GM12878 (cell line): ENCODE data around the gene NPAS3. TPM values are rescaled to one million over a fixed set of nuclear protein-coding genes. Genes with fewer than 3 reads are reported as not detected.

ENCODE experiments used
- ATAC-seq: fragments of 200-7000 bp; cut with Tn5 transposase; 3 replicates; pipeline ENCODE4 v1.9.1; 2020; ENCODE audit warnings: mild to moderate bottlenecking, moderate library complexity
- BruUV-seq: library from RNA; stranded (reverse); fragments of 400-500 nt; replicated peaks from 2 replicates; lab custom pipeline; 2021; lab: Mats Ljungman, UMichigan
- CTCF ChIA-PET: fragments of 300-600 bp; sonication (Branson Sonifier 250); formaldehyde crosslinking; extraction: SDS; loops from one replicate; lab custom pipeline; 2021; ENCODE audit warnings: inconsistent platforms; lab: Yijun Ruan, JAX
- POLR2A ChIA-PET: fragments of 350-600 bp; formaldehyde crosslinking; extraction: SDS; loops from one replicate; lab custom pipeline; 2021; ENCODE audit warnings: inconsistent platforms; lab: Charles Lee
- RAD21 ChIA-PET: fragments of 300-600 bp; sonication (Branson Sonifier 250); formaldehyde crosslinking; loops from one replicate; lab custom pipeline; 2023; ENCODE audit warnings: antibody characterized with exemption; ENCODE audit not compliant: unreplicated experiment; lab: Charles Lee
- SMC1A ChIA-PET: fragments of 300-600 bp; sonication (Branson Sonifier 250); formaldehyde crosslinking; loops from one replicate; lab custom pipeline; 2023; ENCODE audit not compliant: unreplicated experiment, uncharacterized antibody; lab: Charles Lee
- DNase-seq: peaks from one replicate; pipeline ENCODE4 v3.0.0-alpha.2; 2011; ENCODE audit warnings: low read depth, low spot score
- FAIRE-seq: peaks from 3 replicates; lab custom pipeline; 2011; peaks lifted over from hg19 to GRCh38; lab: Jason Lieb, UNC
- H2AFZ ChIP-seq: 2 replicates; pipeline ENCODE4 v1.6.0; 2011; ENCODE audit warnings: low read depth, low read length, control low read depth; ENCODE audit not compliant: control insufficient read depth
- H3K27ac ChIP-seq: 2 replicates; pipeline ENCODE4 v1.5.1; 2011; ENCODE audit warnings: control low read depth; ENCODE audit not compliant: control insufficient read depth, insufficient read depth
- H3K27me3 ChIP-seq, 2 experiments: replicated peaks in 1 of 2; 2 replicates each; pipeline versions ENCODE4 v1.6.0 to v1.6.1; 2011; ENCODE audit warnings: low read length in 1 of 2; ENCODE audit not compliant: control insufficient read depth in 2 of 2, insufficient read depth in 2 of 2
- H3K36me3 ChIP-seq, 2 experiments: 2 replicates each; pipeline ENCODE4 v1.5.1; 2011; ENCODE audit warnings: low read length in 1 of 2; ENCODE audit not compliant: control insufficient read depth in 2 of 2, insufficient read depth in 2 of 2
- H3K4me1 ChIP-seq: 2 replicates; pipeline ENCODE4 v1.6.1; 2011; ENCODE audit warnings: mild to moderate bottlenecking, low read length, moderate library complexity, mixed read lengths; ENCODE audit not compliant: control insufficient read depth, insufficient read depth
- H3K4me2 ChIP-seq: 2 replicates; pipeline ENCODE4 v1.6.0; 2011; ENCODE audit warnings: control low read depth; ENCODE audit not compliant: control insufficient read depth, insufficient read depth
- H3K4me3 ChIP-seq: fragments of 200-600 bp; sonication (generic); 2 replicates; pipeline ENCODE4 v1.5.1; 2016
- H3K79me2 ChIP-seq: 2 replicates; pipeline ENCODE4 v1.6.0; 2011; ENCODE audit warnings: low read length; ENCODE audit not compliant: control insufficient read depth, insufficient read depth
- H3K9ac ChIP-seq: 2 replicates; pipeline ENCODE4 v1.8.0; 2011; ENCODE audit warnings: low read length, control low read depth, mixed read lengths; ENCODE audit not compliant: control insufficient read depth, insufficient read depth
- H3K9me3 ChIP-seq: replicated peaks from 3 replicates; pipeline ENCODE4 v1.5.1; 2011; ENCODE audit warnings: mild to moderate bottlenecking, low read length; ENCODE audit not compliant: control insufficient read depth, insufficient read depth
- H4K20me1 ChIP-seq: 2 replicates; pipeline ENCODE4 v1.6.0; 2011; ENCODE audit not compliant: control insufficient read depth, insufficient read depth
- ATF2 ChIP-seq: IDR thresholded peaks from 2 replicates; pipeline ENCODE4 v1.6.1; 2012; ENCODE audit warnings: low read length, inconsistent platforms
- ATF7 ChIP-seq: fragments of 450-650 bp; IDR thresholded peaks from 2 replicates; pipeline ENCODE4 v1.6.1; 2016; ENCODE audit warnings: low read depth, mild to moderate bottlenecking
- FOS ChIP-seq: IDR thresholded peaks from 3 replicates; pipeline ENCODE4 v1.6.1; 2011; ENCODE audit warnings: borderline replicate concordance; ENCODE audit not compliant: insufficient read length; ENCODE audit errors: extremely low read depth
- SREBF2 ChIP-seq: IDR thresholded peaks from 2 replicates; pipeline ENCODE4 v1.6.1; 2012; ENCODE audit warnings: mild to moderate bottlenecking, low read length
- TCF3 ChIP-seq: IDR thresholded peaks from 2 replicates; pipeline ENCODE4 v1.6.1; 2012; ENCODE audit warnings: low read depth, mild to moderate bottlenecking, low read length, borderline replicate concordance; ENCODE audit not compliant: insufficient read depth
- ZBTB11 ChIP-seq: fragments of 450-650 bp; formaldehyde crosslinking; IDR thresholded peaks from 2 replicates; pipeline ENCODE4 v1.5.0; 2022; ENCODE audit warnings: mild to moderate bottlenecking, missing genetic modification characterization
- WGBS: methylation state at CpG from one replicate; pipeline ENCODE4 v1.1.6; 2016; ENCODE audit warnings: low lambda C conversion rate; ENCODE audit not compliant: insufficient replicate concordance, insufficient coverage; ENCODE audit errors: missing lambda C conversion rate; 5-methylcytosine and 5-hydroxymethylcytosine counted together
- in situ Hi-C: fragments of 300-500 bp; cut with MboI; formaldehyde crosslinking; loops from 9 replicates; pipeline ENCODE4 v1.14.3; 2018; ENCODE audit warnings: mixed read lengths
- intact Hi-C: fragments of 100-400 bp; cut with micrococcal nuclease; formaldehyde crosslinking; loops from one replicate; pipeline ENCODE4 v1.14.2; 2022; ENCODE audit not compliant: unreplicated experiment
- polyA plus RNA-seq, 11 experiments: library from polyadenylated mRNA; depleted of rRNA in 4 of 11; unstranded in 6 of 11; stranded (reverse) in 5 of 11; fragments of >200 nt; fragmentation: Nextera tagmentation in 4 of 11; fragmentation: Illumina TruSeq in 1 of 11; extraction: Ambion mirVana in 4 of 11; extraction: Trizol in 1 of 11; gene quantifications; 1 replicate in 1 of 11; 2 replicates in 10 of 11; pipeline versions ENCODE4 v1.2.1 to v1.2.3, GENCODE V29; 2011 to 2016; ENCODE audit warnings: inconsistent platforms in 2 of 11, missing spikeins in 2 of 11, low read depth in 1 of 11
- total RNA-seq, 4 experiments: library from RNA; depleted of rRNA in 3 of 4; stranded (reverse); fragments of >200 nt in 3 of 4; fragmentation: Illumina TruSeq in 1 of 4; extraction: Trizol in 1 of 4; gene quantifications; 2 replicates each; pipeline versions ENCODE4 v1.2.1 to v1.2.3, GENCODE V29; 2013 to 2021

Gene NPAS3
- total and polyA plus RNA-seq, 10 of the 15 experiments (the other 5 are each of a cell fraction or from before 2014, with no cell fraction given), result under 0.01 to 2.7 (median 0.03) TPM; not detected in 6

GRCh38 chr14:33836203-33836899, 897.7 kb downstream of the NPAS3 start:
- BruUV-seq, result no TSS peak
- intact Hi-C loops (loop anchor here (5.0 kb wide), 1 partner anchor 486 kb away; no protein-coding TSS in a partner anchor), in situ Hi-C loops (loop anchor here (5.0 kb wide), 3 partner anchors 256 to 466 kb away; no protein-coding TSS in a partner anchor)
- H4K20me1 ChIP-seq, result no peaks in the 10 kb centered on the region
- no peaks in the 10 kb centered on the region for H3K9me3 ChIP-seq
- no peaks in the 10 kb centered on the region for H3K36me3 ChIP-seq
- H3K9ac ChIP-seq, result no peak overlapping the region
- no peak for ATAC-seq
- H3K79me2 ChIP-seq, result no peaks in the 10 kb centered on the region
- no peaks in the 10 kb centered on the region for H3K4me1 ChIP-seq
- peaks cover 0 to 3% of the 10 kb centered on the region in 2 experiments; a peak in 1 of 4 replicates for H3K27me3 ChIP-seq
- no peak overlapping the region for H3K27ac ChIP-seq
- POLR2A ChIA-PET, result no interaction called here
- no peak for TF ChIP-seq FOS
- no peak for TF ChIP-seq SREBF2
- TF ChIP-seq ZBTB11 (CRISPR knock-in tag), result no peak
- no peak for TF ChIP-seq TCF3
- TF ChIP-seq ATF7, result no peak
- no peak for TF ChIP-seq ATF2
- TF ChIP-seq, all 136 proteins: peak for 0
- 23% methylated on average over 9 of the region's 9 CpGs for WGBS
- ChIA-PET CTCF (interaction anchor here (0.5 to 21.4 kb wide), 9 partner anchors 9 to 495 kb away, joined by 3 to 809 read pairs (median 7); no protein-coding TSS in a partner anchor), SMC1A (interaction anchor here (0.8 to 17.6 kb wide), 6 partner anchors 44 to 393 kb away, joined by 3 to 668 read pairs (median 5); no protein-coding TSS in a partner anchor), RAD21 (interaction anchor here (0.6 to 19.1 kb wide), 7 partner anchors 33 to 465 kb away, joined by 3 to 466 read pairs (median 6); no protein-coding TSS in a partner anchor)
- Histone ChIP-seq H3K4me2 (no peak overlapping the region), H2AFZ (no peak overlapping the region), H3K4me3 (no peak overlapping the region)
- DNase-seq (no peak), FAIRE-seq (no peak)
